Measurements from ENCODE around the gene SYMPK. TPM values are rescaled to one million over a fixed set of nuclear protein-coding genes. Genes with fewer than 3 reads are reported as not detected.
"Not testable (repeated sequence)": the region's sequence is repeated elsewhere in the genome, so short reads cannot be mapped to it uniquely, and the experiment has no call there.

Gene SYMPK
- total RNA-seq, 1 donor from 2014 or later = 72.1 TPM

GRCh38 chr19:45873219-45873772 lies 10.3 kb upstream of the SYMPK start:
- H3K9me3 Mint-ChIP-seq (ENCODE audit: unreplicated experiment) = no peaks in the 10 kb centered on the region
- H3K27me3 Mint-ChIP-seq (ENCODE audit: unreplicated experiment) = peaks cover 3% of the 10 kb centered on the region
- DNase-seq (ENCODE audit: extremely low spot score, unreplicated experiment) = no peak
- H3K36me3 Mint-ChIP-seq (ENCODE audit: unreplicated experiment) = no peaks in the 10 kb centered on the region
- TF ChIP-seq CTCF (IDR thresholded peaks at IDR 0.05) = no peak
- no peak overlapping the region for H3K4me3 Mint-ChIP-seq (ENCODE audit: unreplicated experiment)
- no peak overlapping the region for H3K27ac Mint-ChIP-seq (ENCODE audit: unreplicated experiment)
- peaks cover 15% of the 10 kb centered on the region for H3K4me1 Mint-ChIP-seq (ENCODE audit: unreplicated experiment)

GRCh38 chr19:45872095-45872919 lies 9.4 kb upstream of the SYMPK start:
- no peak overlapping the region for H3K4me3 Mint-ChIP-seq (ENCODE audit: unreplicated experiment)
- no peak overlapping the region for H3K27ac Mint-ChIP-seq (ENCODE audit: unreplicated experiment)
- H3K9me3 Mint-ChIP-seq (ENCODE audit: unreplicated experiment) = no peaks in the 10 kb centered on the region
- no peak for TF ChIP-seq CTCF (IDR thresholded peaks at IDR 0.05)
- peaks cover 4% of the 10 kb centered on the region for H3K27me3 Mint-ChIP-seq (ENCODE audit: unreplicated experiment)
- peaks cover 13% of the 10 kb centered on the region for H3K4me1 Mint-ChIP-seq (ENCODE audit: unreplicated experiment)
- no peak for DNase-seq (ENCODE audit: extremely low spot score, unreplicated experiment)
- no peaks in the 10 kb centered on the region for H3K36me3 Mint-ChIP-seq (ENCODE audit: unreplicated experiment)

GRCh38 chr19:45870798-45871197 lies 7.9 kb upstream of the SYMPK start:
- Mint-ChIP-seq H3K36me3 (ENCODE audit: unreplicated experiment) (no peaks in the 10 kb centered on the region), H3K27me3 (ENCODE audit: unreplicated experiment) (peaks cover 17% of the 10 kb centered on the region), H3K9me3 (ENCODE audit: unreplicated experiment) (no peaks in the 10 kb centered on the region), H3K27ac (ENCODE audit: unreplicated experiment) (no peak overlapping the region), H3K4me1 (ENCODE audit: unreplicated experiment) (no peaks in the 10 kb centered on the region), H3K4me3 (ENCODE audit: unreplicated experiment) (no peak overlapping the region)
- no peak for TF ChIP-seq CTCF (IDR thresholded peaks at IDR 0.05)
- DNase-seq (ENCODE audit: extremely low spot score, unreplicated experiment) = no peak

- not testable (repeated sequence) for H3K9me3 Mint-ChIP-seq (ENCODE audit: unreplicated experiment); H3K4me3 Mint-ChIP-seq (ENCODE audit: unreplicated experiment); H3K27ac Mint-ChIP-seq (ENCODE audit: unreplicated experiment); H3K36me3 Mint-ChIP-seq (ENCODE audit: unreplicated experiment); DNase-seq (ENCODE audit: extremely low spot score, unreplicated experiment)
- H3K4me1 Mint-ChIP-seq (ENCODE audit: unreplicated experiment) = peaks cover 14% of the 10 kb centered on the region
- peaks cover 38% of the 10 kb centered on the region for H3K27me3 Mint-ChIP-seq (ENCODE audit: unreplicated experiment)
Observed at GRCh38 chr19:45867241-45867640, 4.3 kb upstream of the SYMPK start.

GRCh38 chr19:45866400-45867176 lies 3.6 kb upstream of the SYMPK start:
- H3K4me3 Mint-ChIP-seq (ENCODE audit: unreplicated experiment) = no peak overlapping the region
- H3K27me3 Mint-ChIP-seq (ENCODE audit: unreplicated experiment) = peaks cover 38% of the 10 kb centered on the region
- H3K36me3 Mint-ChIP-seq (ENCODE audit: unreplicated experiment) = no peaks in the 10 kb centered on the region
- no peak overlapping the region for H3K27ac Mint-ChIP-seq (ENCODE audit: unreplicated experiment)
- H3K4me1 Mint-ChIP-seq (ENCODE audit: unreplicated experiment) = peaks cover 20% of the 10 kb centered on the region
- TF ChIP-seq CTCF (IDR thresholded peaks at IDR 0.05) = no peak
- H3K9me3 Mint-ChIP-seq (ENCODE audit: unreplicated experiment) = no peaks in the 10 kb centered on the region
- DNase-seq (ENCODE audit: extremely low spot score, unreplicated experiment) = no peak
